Fibroblast of lung (primary cell): ENCODE measurements around the gene PXMP2. TPM values are rescaled to one million over a fixed set of nuclear protein-coding genes. Genes with fewer than 3 reads are reported as not detected.

ENCODE experiments used
- DNase-seq, 2 donors: peaks; one replicate each; pipeline versions ENCODE4 v3.0.0 to v3.0.0-alpha.2; 2010; ENCODE audit warnings: low read depth in 2 of 2
- H2AFZ ChIP-seq: 2 replicates; pipeline ENCODE4 v1.5.1; 2012; ENCODE audit warnings: low read length, control low read depth, inconsistent platforms
- H3K27ac ChIP-seq: 2 replicates; pipeline ENCODE4 v1.5.1; 2011; ENCODE audit warnings: low read length, control low read depth; ENCODE audit not compliant: insufficient read depth
- H3K27me3 ChIP-seq: 2 replicates; pipeline ENCODE4 v1.5.1; 2011; ENCODE audit warnings: mild to moderate bottlenecking, low read length; ENCODE audit not compliant: control insufficient read depth, insufficient read depth
- H3K36me3 ChIP-seq: 2 replicates; pipeline ENCODE4 v1.5.1; 2011; ENCODE audit warnings: low read length; ENCODE audit not compliant: control insufficient read depth, insufficient read depth
- H3K4me1 ChIP-seq: 2 replicates; pipeline ENCODE4 v1.5.1; 2011; ENCODE audit warnings: low read length; ENCODE audit not compliant: control insufficient read depth, insufficient read depth; ENCODE audit errors: extremely low read depth
- H3K4me2 ChIP-seq: 2 replicates; pipeline ENCODE4 v1.5.1; 2011; ENCODE audit warnings: low read length, control low read depth; ENCODE audit not compliant: insufficient read depth; ENCODE audit errors: extremely low read depth
- H3K4me3 ChIP-seq, 4 experiments: fragments of 200-600 bp in 1 of 4; sonication (generic) in 1 of 4; replicated peaks in 1 of 4; 2 replicates each; pipeline ENCODE4 v1.5.1; 2011 to 2016; ENCODE audit warnings: low read length in 4 of 4, low read depth in 3 of 4, mild to moderate bottlenecking in 3 of 4, control low read depth in 2 of 4, inconsistent platforms in 1 of 4, mixed read lengths in 1 of 4; ENCODE audit not compliant: insufficient read depth in 1 of 4; ENCODE audit errors: control extremely low read depth in 1 of 4
- H3K79me2 ChIP-seq: 2 replicates; pipeline ENCODE4 v1.5.1; 2012; ENCODE audit warnings: mild to moderate bottlenecking, low read length, inconsistent platforms; ENCODE audit not compliant: control insufficient read depth, insufficient read depth
- H3K9ac ChIP-seq: 2 replicates; pipeline ENCODE4 v1.5.1; 2011; ENCODE audit warnings: mild to moderate bottlenecking, low read length, control low read depth; ENCODE audit not compliant: insufficient read depth
- H3K9me3 ChIP-seq: 2 replicates; pipeline ENCODE4 v1.5.1; 2012; ENCODE audit warnings: low read depth, low read length; ENCODE audit not compliant: control insufficient read depth, insufficient read depth
- H4K20me1 ChIP-seq: 2 replicates; pipeline ENCODE4 v1.5.1; 2011; ENCODE audit warnings: low read length; ENCODE audit not compliant: control insufficient read depth, insufficient read depth; ENCODE audit errors: extremely low read depth
- CTCF ChIP-seq, 2 donors: IDR thresholded peaks in 1 of 2; conservative IDR thresholded peaks in 1 of 2; 1 replicate in 1 of 2; 2 replicates in 1 of 2; pipeline ENCODE4 v1.5.1; 2011 to 2012; ENCODE audit warnings: low read length in 2 of 2, control low read depth in 1 of 2, inconsistent platforms in 1 of 2, low read depth in 1 of 2, mild to moderate bottlenecking in 1 of 2
- EZH2 ChIP-seq: IDR thresholded peaks from 2 replicates; pipeline ENCODE4 v1.5.1; 2012; ENCODE audit warnings: low read length, control low read depth, mild to moderate bottlenecking; ENCODE audit errors: missing control alignments
- polyA plus RNA-seq, 2 donors: library from polyadenylated mRNA; depleted of rRNA in 1 of 2; stranded (reverse) in 1 of 2; unstranded in 1 of 2; fragments of >200 nt; gene quantifications; 2 replicates each; pipeline ENCODE4 v1.2.1, GENCODE V29; 2011 to 2012; ENCODE audit warnings: missing spikeins in 1 of 2
- total RNA-seq: library from RNA; depleted of rRNA; stranded (reverse); fragments of >200 nt; gene quantifications from 2 replicates; pipeline ENCODE4 v1.2.1, GENCODE V29; 2014

The PXMP2 gene
- total and polyA plus RNA-seq, 2 donors (not counting 1 experiment from before 2014, with no cell fraction given): 10.6 to 14.5 TPM

GRCh38 chr12:132724506-132725241 is 37.3 kb downstream of the PXMP2 start:
- Histone ChIP-seq H3K79me2 (peaks cover 15% of the 10 kb centered on the region), H3K9ac (no peak overlapping the region), H4K20me1 (no peaks in the 10 kb centered on the region), H3K4me3 (no peak overlapping the region), H3K27me3 (no peaks in the 10 kb centered on the region), H3K9me3 (no peaks in the 10 kb centered on the region), H3K4me2 (no peak overlapping the region), H3K4me1 (no peaks in the 10 kb centered on the region), H2AFZ (no peak overlapping the region), H3K36me3 (peaks cover 40% of the 10 kb centered on the region), H3K27ac (no peak overlapping the region)
- DNase-seq: no peak
- no peak for TF ChIP-seq EZH2
- TF ChIP-seq CTCF (conservative IDR thresholded peaks at IDR 0.05 in 1 of 2, IDR thresholded peaks at IDR 0.05 in 1 of 2; ENCODE audit: low read depth in 1 of 2, low read length in 2 of 2): no peak

- no peak for TF ChIP-seq CTCF (conservative IDR thresholded peaks at IDR 0.05 in 1 of 2, IDR thresholded peaks at IDR 0.05 in 1 of 2; ENCODE audit: low read depth in 1 of 2, low read length in 2 of 2)
- TF ChIP-seq EZH2: no peak
- Histone ChIP-seq H4K20me1 (no peaks in the 10 kb centered on the region), H3K27me3 (no peaks in the 10 kb centered on the region), H3K36me3 (peaks cover 42% of the 10 kb centered on the region), H3K4me3 (no peak overlapping the region), H2AFZ (no peak overlapping the region), H3K9ac (no peak overlapping the region), H3K4me1 (no peaks in the 10 kb centered on the region), H3K9me3 (no peaks in the 10 kb centered on the region), H3K79me2 (peaks cover 15% of the 10 kb centered on the region), H3K4me2 (no peak overlapping the region), H3K27ac (no peak overlapping the region)
- DNase-seq: no peak
These were observed 39.0 kb downstream of the PXMP2 start for GRCh38 chr12:132726386-132726785.

GRCh38 chr12:132727091-132727794 is 39.9 kb downstream of the PXMP2 start:
- Histone ChIP-seq H2AFZ (no peak overlapping the region), H3K9me3 (no peaks in the 10 kb centered on the region), H3K4me3 (no peak overlapping the region), H4K20me1 (no peaks in the 10 kb centered on the region), H3K27ac (no peak overlapping the region), H3K4me1 (no peaks in the 10 kb centered on the region), H3K79me2 (peaks cover 15% of the 10 kb centered on the region), H3K36me3 (peaks cover 42% of the 10 kb centered on the region), H3K4me2 (no peak overlapping the region), H3K9ac (no peak overlapping the region), H3K27me3 (no peaks in the 10 kb centered on the region)
- DNase-seq: no peak
- TF ChIP-seq CTCF (conservative IDR thresholded peaks at IDR 0.05 in 1 of 2, IDR thresholded peaks at IDR 0.05 in 1 of 2; ENCODE audit: low read depth in 1 of 2, low read length in 2 of 2): no peak
- no peak for TF ChIP-seq EZH2
